HG02973 (cell line): ENCODE measurements around the gene PRR14L.
"Not testable (repeated sequence)": the region's sequence is repeated elsewhere in the genome, so short reads cannot be mapped to it uniquely, and the experiment has no call there.

Experiments
- ATAC-seq: cut with Tn5 transposase; IDR thresholded peaks from one replicate; pipeline ENCODE4 v1.9.1; 2021; ENCODE audit warnings: moderate library complexity; ENCODE audit not compliant: unreplicated experiment

PRR14L gene

GRCh38 chr22:31683181-31684105, 66.5 kb downstream of the PRR14L start:
- no peak for ATAC-seq

- ATAC-seq: no peak
These were observed 67.2 kb downstream of the PRR14L start for GRCh38 chr22:31682751-31683150.

- ATAC-seq: no peak
These were observed 68.3 kb downstream of the PRR14L start for GRCh38 chr22:31681349-31682345.

GRCh38 chr22:31680861-31681341, 69.0 kb downstream of the PRR14L start:
- no peak for ATAC-seq

GRCh38 chr22:31678748-31679147, 71.2 kb downstream of the PRR14L start:
- no peak for ATAC-seq

- ATAC-seq: peak; percentile 83
These were observed 73.2 kb downstream of the PRR14L start for GRCh38 chr22:31676700-31677099.

GRCh38 chr22:31674219-31674618, 75.7 kb downstream of the PRR14L start:
- ATAC-seq: not testable (repeated sequence)

GRCh38 chr22:31668849-31669248, 81.1 kb downstream of the PRR14L start:
- ATAC-seq: not testable (repeated sequence)

- no peak for ATAC-seq
These were observed 87.3 kb downstream of the PRR14L start for GRCh38 chr22:31662668-31663037.

GRCh38 chr22:31661851-31662667, 87.9 kb downstream of the PRR14L start, which contains the start of gene PISD:
Gene PISD (minus strand): TSS chr22:31662215. CDS start chr22:31662208, 7 bp downstream.
- peak; percentile 72 for ATAC-seq

GRCh38 chr22:31660860-31661341, 89.0 kb downstream of the PRR14L start:
- not testable (repeated sequence) for ATAC-seq

- ATAC-seq: no peak
These were observed 90.7 kb downstream of the PRR14L start for GRCh38 chr22:31659246-31659645.

GRCh38 chr22:31654408-31654807, 95.5 kb downstream of the PRR14L start:
- ATAC-seq: no peak

- ATAC-seq: no peak
These were observed 96.0 kb downstream of the PRR14L start for GRCh38 chr22:31653944-31654343.

- no peak for ATAC-seq
These were observed 96.8 kb downstream of the PRR14L start for GRCh38 chr22:31652911-31653684.

- ATAC-seq: no peak
These were observed 97.8 kb downstream of the PRR14L start for GRCh38 chr22:31652088-31652487.

- ATAC-seq: no peak
These were observed 98.3 kb downstream of the PRR14L start for GRCh38 chr22:31651664-31652063.

GRCh38 chr22:31650391-31650790, 99.5 kb downstream of the PRR14L start:
- no peak for ATAC-seq

GRCh38 chr22:31647523-31648320, 102.2 kb downstream of the PRR14L start:
- ATAC-seq: no peak
